Activated T-helper 1 cell treated with anti-CD3 and anti-CD28 coated beads, Interleukin-2, amount 50 U/mL, for 16 hours (primary cell): ENCODE results near the gene DYNLT2B.
"Not testable (repeated sequence)": the region's sequence is repeated elsewhere in the genome, so short reads cannot be mapped to it uniquely, and the experiment has no call there.

ENCODE experiments used
- DNase-seq, 2 donors: peaks; one replicate each; pipeline ENCODE4 v3.0.0-alpha.2; 2020; ENCODE audit warnings: low read depth in 1 of 2, low spot score in 1 of 2

DYNLT2B gene

DNA sequence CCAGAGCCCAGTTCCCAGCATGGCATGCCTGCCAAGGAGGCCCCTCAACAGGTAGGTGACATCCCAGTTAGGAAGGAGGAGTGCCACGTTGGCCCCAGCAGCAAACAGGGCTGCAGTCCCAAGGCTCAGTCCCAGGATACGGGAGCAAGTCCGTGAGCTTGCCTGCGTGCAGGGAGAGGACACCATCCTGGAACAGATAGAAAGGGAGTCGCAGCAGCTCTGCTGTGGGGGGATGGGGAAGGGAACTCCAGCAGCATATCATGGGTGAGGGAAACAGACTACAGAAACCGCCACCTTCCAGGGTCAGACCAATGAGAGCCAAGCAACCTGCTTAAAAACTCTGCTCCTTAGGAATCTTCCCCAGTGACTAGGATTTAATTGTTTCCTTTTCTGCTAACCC, 9.4 kb upstream of the DYNLT2B start:
- DNase-seq: no peak

- DNase-seq: no peak
These were observed 8.9 kb upstream of the DYNLT2B start for GRCh38 chr3:196326936-196327335.

- DNase-seq: no peak
These were observed 5.7 kb upstream of the DYNLT2B start for GRCh38 chr3:196323691-196324090.

DNA sequence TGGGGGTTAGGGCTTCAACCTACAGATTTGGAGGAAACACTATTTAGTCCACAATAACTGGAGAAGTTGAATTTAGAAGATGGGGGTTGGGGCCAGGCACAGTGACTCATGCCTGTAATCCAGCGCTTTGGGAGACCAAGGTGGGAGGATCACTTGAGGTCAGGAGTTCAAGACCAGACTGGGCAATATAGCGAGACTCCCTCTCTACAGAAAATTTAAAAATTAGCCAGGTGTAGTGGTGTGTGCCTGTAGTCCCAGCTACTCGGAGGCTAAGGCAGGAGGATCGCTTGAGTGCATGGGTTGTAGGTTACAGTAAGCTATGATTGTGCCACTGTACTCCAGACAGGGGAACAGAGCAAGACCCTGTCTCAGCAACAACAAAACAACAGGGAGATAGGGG, 5.0 kb upstream of the DYNLT2B start:
- DNase-seq: no peak

GRCh38 chr3:196321162-196321561, 3.1 kb upstream of the DYNLT2B start:
- DNase-seq: no peak

DNA sequence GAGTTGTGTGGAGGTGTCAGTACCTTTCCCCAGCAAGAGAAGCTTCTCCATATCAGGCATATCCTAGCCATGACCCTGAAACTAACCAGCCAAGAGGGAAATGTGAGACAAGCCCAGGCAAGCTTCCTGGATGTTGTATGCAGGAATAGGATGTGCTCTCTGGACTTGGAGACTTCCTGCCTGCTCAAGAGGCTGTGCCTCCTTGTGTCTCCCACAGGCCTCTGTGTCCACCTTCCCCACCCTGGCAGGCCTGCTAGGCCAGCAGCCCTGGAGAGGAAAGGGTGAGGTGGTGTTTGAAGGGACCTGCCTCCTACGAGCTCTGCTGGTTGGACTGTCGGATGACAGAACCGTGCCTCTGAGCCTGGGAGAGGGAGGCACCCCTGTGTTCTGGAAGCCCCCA, 2.1 kb upstream of the DYNLT2B start:
- DNase-seq: no peak

DNA sequence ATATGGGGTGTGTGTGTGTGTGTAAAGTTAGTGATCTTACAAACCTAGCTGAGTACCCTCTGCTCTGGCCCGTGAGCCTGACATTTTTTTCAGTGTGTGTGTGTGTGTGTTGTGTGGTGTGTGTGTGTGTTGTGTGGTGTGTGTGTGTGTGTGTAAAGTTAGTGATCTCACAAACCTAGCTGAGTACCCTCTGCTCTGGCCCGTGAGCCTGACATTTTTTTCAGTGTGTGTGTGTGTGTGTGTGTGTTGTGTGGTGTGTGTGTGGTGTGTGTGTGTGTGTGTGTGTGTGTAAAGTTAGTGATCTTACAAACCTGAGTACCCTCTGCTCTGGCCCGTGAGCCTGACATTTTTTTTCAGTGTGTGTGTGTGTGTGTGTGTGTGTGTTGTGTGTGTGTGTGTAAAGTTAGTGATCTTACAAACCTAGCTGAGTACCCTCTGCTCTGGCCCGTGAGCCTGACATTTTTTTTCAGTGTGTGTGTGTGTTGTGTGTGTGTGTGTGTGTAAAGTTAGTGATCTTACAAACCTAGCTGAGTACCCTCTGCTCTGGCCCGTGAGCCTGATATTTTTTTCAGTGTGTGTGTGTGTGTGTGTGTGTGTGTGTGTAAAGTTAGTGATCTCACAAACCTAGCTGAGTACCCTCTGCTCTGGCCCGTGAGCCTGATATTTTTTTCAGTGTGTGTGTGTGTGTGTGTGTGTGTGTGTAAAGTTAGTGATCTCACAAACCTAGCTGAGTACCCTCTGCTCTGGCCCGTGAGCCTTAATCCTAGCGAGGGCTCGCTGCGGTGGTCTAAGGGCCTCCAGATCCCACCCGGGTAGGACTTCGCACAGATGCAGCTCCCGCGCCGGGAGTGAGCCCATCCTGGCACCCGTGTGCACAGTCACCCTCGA, 997 bp downstream of the DYNLT2B start:
- not testable (repeated sequence) for DNase-seq

- DNase-seq: no peak
These were observed 2.2 kb downstream of the DYNLT2B start for GRCh38 chr3:196315821-196316220.

GRCh38 chr3:196314597-196314996, 3.4 kb downstream of the DYNLT2B start:
- DNase-seq: no peak

- not testable (repeated sequence) for DNase-seq
These were observed 4.0 kb downstream of the DYNLT2B start for GRCh38 chr3:196314086-196314485.

DNA sequence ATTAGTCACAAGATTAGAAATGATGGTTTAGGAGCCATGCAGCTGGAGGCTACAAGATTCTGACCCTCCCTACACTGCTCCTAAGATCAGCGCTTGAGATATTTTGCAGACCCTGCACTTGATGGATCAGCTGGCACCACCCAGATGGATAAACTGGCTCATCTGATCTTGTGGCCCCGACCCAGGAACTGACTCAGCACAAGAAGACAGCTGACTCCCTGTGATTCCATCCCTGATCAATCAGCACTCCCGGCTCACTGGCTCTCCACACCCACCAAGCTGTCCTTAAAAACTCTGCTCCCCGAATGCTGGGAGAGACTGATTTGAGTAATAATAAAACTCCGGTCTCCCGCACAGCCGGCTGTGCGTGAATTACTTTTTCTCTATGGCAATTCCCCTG, 15.1 kb downstream of the DYNLT2B start:
- DNase-seq: not testable (repeated sequence)

DNA sequence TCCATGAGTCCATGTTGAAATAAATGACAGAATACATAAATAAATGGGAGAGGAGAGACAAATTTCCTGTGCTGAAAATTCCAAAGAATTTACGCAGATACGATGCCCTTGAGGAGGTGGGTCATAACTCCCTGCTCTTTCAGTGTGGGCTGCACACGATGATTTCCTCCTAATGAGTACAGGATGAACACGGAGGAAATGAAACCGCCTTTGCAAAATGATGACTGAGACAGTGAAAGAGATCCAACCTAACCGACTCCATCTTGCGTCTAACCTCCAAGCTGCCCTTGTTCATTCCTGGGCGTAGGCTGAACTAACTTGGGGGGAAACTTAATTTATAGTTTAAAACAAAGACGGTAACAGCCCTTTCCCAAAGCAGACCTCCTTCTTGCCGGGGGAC, 15.5 kb downstream of the DYNLT2B start:
- DNase-seq: not testable (repeated sequence)

DNA sequence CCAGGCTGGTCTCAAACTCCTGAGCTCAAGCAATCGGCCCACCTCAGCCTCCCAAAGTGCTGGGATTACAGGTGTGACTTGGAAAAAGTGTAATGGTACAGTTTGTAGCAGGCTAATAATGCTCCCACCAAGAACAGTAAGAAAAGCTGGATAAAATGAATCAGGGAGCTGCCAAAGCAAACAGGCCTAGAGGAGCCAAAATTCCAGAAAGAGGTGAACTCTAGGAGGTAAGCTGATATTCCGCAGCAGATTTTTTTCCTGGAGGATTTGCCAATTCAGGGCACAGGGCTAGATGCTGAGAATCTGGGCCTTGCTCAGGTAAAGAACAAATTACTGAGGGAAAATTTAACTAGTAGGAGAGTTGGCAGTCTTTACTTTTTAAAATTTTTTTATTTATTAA, 19.5 kb downstream of the DYNLT2B start:
- DNase-seq: no peak

- no peak for DNase-seq
These were observed 25.6 kb downstream of the DYNLT2B start for GRCh38 chr3:196292286-196292923.

- no peak for DNase-seq
These were observed 29.9 kb downstream of the DYNLT2B start for GRCh38 chr3:196288141-196288460.

DNA sequence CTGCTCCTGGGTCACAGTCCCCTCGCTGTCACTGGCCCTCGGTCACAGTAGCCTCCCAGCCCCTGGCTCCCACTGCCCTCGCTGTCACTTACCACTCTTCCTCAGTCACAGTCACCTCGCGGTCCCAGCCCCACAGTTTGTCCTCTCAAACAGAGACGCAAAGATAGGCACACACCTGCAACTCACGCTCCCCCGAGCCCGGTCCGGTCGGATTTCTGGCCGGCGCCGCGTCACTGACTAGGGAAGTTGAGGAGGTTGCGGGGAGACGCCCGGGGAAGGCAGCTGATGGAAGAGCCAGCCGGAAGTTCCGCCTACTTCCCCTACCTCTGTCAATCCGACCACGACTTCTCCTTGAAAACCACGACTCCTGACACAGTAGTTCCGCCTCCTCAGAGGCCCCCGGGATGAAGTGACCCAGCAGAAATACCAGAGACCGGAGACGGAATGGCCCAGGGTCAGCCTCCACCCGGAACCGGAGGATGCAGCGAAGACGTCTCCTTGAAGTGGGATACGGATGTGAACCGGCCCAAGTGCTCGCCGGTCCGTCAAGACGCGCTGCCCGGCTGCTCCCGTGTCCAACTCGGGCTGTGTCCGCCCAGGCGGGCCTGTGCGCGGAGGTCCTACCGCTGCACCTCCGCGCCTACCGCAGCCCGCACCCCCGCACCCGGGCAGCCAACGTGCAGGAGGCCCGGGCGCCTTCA, 30.4 kb downstream of the DYNLT2B start, which contains the start of gene PCYT1A:
PCYT1A (minus strand) TSS at position 287 of the 701 bp plus-strand sequence. CDS start 17,195 bp downstream, outside the sequence.
- peak; percentile 40 to 61 for DNase-seq

GRCh38 chr3:196287090-196287439, 31.0 kb downstream of the DYNLT2B start:
- DNase-seq: no peak

DNA sequence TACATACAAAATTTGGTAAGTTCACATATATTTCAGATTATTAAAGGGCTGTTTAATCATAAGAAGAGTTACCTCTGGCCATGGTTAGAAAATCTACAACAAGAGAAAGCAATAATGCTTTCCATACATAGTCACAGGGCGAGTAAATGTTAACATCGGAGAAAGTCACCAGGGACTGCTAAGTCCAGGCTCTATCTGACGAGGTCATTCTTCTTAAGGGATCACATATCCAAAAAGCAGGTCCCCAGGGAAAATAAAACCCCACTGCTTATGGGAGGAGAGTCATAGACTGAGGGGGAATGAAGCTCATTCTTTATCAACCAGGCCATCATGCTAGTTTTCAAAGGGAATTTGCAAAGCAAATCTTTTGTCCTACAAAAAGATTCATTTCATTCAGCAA, 33.6 kb downstream of the DYNLT2B start:
- DNase-seq: no peak

DNA sequence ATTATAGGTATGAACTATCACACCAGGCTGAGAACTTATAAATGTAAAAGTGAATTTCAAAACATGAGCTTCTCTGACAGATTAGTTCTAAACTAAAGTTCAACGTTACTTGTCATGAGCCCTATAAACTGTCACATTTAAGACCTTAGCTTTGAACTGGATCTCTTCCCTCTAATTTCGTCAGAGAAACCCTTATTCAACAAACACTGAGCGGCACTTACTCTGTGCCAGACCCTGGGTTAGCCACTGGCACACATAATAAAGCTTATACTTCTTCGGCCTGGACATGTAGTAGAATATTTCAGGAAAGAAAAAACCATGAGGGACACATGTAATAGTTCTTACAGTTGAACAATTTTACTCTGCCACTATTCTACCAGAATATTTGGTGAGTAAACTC, 36.1 kb downstream of the DYNLT2B start:
- no peak for DNase-seq

GRCh38 chr3:196280689-196281440, 37.2 kb downstream of the DYNLT2B start:
- DNase-seq: no peak

GRCh38 chr3:196275126-196275525, 42.9 kb downstream of the DYNLT2B start:
- DNase-seq: no peak
